Panc1 (cell line): ENCODE data around the gene GOLPH3.

Source experiments
- POLR2AphosphoS5 ChIP-seq: IDR thresholded peaks from 2 replicates; pipeline ENCODE4 v1.6.1; 2012; ENCODE audit warnings: mild to moderate bottlenecking, low read depth, low read length, moderate library complexity
- TF ChIP-seq, protein P1 (sequence below): fragments of 450-650 bp; IDR thresholded peaks from 2 replicates; pipeline ENCODE4 v1.5.1; 2017; ENCODE audit warnings: mild to moderate bottlenecking

DNA sequence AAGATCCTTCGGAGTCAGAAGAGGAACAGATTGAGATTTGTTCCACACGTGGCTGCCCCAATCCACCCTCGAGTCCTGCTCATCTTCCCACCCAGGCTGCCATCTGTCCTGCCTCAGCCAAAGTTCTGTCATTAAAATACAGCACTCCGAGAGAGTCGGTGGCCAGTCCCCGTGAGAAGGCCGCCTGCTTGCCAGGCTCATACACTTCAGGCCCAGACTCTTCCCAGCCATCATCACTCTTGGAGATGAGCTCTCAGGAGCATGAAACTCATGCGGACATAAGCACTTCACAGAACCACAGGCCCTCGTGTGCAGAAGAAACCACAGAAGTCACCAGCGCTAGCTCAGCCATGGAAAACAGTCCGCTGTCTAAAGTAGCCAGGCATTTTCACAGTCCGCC is 85.9 kb downstream of the GOLPH3 start:
- TF ChIP-seq, protein P1, sequence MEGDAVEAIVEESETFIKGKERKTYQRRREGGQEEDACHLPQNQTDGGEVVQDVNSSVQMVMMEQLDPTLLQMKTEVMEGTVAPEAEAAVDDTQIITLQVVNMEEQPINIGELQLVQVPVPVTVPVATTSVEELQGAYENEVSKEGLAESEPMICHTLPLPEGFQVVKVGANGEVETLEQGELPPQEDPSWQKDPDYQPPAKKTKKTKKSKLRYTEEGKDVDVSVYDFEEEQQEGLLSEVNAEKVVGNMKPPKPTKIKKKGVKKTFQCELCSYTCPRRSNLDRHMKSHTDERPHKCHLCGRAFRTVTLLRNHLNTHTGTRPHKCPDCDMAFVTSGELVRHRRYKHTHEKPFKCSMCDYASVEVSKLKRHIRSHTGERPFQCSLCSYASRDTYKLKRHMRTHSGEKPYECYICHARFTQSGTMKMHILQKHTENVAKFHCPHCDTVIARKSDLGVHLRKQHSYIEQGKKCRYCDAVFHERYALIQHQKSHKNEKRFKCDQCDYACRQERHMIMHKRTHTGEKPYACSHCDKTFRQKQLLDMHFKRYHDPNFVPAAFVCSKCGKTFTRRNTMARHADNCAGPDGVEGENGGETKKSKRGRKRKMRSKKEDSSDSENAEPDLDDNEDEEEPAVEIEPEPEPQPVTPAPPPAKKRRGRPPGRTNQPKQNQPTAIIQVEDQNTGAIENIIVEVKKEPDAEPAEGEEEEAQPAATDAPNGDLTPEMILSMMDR = no peak
- no peak for TF ChIP-seq POLR2AphosphoS5
